Fibroblast of the aortic adventitia (primary cell): Measurements from ENCODE around the gene TRDN. TPM values are rescaled to one million over a fixed set of nuclear protein-coding genes. Genes with fewer than 3 reads are reported as not detected.
"Not testable (repeated sequence)": the region's sequence is repeated elsewhere in the genome, so short reads cannot be mapped to it uniquely, and the experiment has no call there.

Experiments used
- DNase-seq: peaks from one replicate; pipeline ENCODE4 v3.0.0-alpha.2; 2010; ENCODE audit warnings: low read depth
- H3K4me3 ChIP-seq: 2 replicates; pipeline ENCODE4 v1.5.1; 2011; ENCODE audit warnings: low read depth, mild to moderate bottlenecking, control low read depth, low read length, moderate library complexity
- total RNA-seq: library from RNA; depleted of rRNA; stranded (reverse); fragments of >200 nt; gene quantifications from 2 replicates; pipeline ENCODE4 v1.2.3, GENCODE V29; 2012; ENCODE audit warnings: low replicate concordance
- TF ChIP-seq, protein P1 (sequence below): IDR thresholded peaks from 2 replicates; pipeline ENCODE4 v1.5.1; 2011; ENCODE audit warnings: mild to moderate bottlenecking, low read length, control low read depth, inconsistent platforms; ENCODE audit not compliant: insufficient read depth

Gene TRDN
- total RNA-seq, 1 donor, result under 0.01 TPM

DNA sequence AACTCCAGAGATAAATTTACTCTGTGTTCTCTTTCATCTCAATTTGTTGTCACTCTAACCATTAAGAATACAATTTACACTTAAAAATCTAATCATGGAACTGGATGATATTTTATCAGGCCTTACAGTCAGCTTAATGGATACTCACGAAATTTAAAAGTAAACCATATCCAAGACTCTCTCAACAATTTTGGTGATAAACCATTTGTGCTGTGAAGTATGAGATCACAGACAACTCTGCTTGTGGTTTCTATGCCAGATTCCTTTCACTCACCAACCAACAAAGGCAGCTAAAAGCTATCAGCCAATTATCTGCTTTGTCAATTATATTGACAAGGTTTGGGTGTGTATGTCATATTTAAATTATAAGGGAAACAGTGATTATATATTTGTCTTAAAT is 155.8 kb downstream of the TRDN start:
- no peak for DNase-seq
- no peak overlapping the region for H3K4me3 ChIP-seq
- TF ChIP-seq, protein P1, sequence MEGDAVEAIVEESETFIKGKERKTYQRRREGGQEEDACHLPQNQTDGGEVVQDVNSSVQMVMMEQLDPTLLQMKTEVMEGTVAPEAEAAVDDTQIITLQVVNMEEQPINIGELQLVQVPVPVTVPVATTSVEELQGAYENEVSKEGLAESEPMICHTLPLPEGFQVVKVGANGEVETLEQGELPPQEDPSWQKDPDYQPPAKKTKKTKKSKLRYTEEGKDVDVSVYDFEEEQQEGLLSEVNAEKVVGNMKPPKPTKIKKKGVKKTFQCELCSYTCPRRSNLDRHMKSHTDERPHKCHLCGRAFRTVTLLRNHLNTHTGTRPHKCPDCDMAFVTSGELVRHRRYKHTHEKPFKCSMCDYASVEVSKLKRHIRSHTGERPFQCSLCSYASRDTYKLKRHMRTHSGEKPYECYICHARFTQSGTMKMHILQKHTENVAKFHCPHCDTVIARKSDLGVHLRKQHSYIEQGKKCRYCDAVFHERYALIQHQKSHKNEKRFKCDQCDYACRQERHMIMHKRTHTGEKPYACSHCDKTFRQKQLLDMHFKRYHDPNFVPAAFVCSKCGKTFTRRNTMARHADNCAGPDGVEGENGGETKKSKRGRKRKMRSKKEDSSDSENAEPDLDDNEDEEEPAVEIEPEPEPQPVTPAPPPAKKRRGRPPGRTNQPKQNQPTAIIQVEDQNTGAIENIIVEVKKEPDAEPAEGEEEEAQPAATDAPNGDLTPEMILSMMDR, result no peak

DNA sequence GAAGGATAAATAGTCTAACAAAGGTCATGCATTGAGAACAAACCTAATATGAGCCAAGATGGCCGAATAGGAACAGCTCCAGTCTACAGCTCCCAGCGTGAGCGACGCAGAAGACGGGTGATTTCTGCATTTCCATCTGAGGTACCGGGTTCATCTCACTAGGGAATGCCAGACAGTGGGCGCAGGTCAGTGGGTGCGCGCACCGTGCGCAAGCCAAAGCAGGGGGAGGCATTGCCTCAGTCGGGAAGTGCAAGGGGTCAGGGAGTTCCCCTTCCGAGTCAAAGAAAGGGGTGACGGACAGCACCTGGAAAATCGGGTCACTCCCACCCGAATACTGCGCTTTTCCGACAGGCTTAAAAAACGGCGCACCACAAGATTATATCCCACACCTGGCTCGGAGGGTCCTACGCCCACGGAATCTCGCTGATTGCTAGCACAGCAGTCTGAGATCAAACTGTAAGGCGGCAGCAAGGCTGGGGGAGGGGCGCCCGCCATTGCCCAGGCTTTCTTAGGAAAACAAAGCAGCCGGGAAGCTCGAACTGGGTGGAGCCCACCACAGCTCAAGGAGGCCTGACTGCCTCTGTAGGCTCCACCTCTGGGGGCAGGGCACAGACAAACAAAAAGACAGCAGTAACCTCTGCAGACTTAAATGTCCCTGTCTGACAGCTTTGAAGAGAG is 164.6 kb downstream of the TRDN start:
- DNase-seq, H3K4me3 ChIP-seq: not testable (repeated sequence)

DNA sequence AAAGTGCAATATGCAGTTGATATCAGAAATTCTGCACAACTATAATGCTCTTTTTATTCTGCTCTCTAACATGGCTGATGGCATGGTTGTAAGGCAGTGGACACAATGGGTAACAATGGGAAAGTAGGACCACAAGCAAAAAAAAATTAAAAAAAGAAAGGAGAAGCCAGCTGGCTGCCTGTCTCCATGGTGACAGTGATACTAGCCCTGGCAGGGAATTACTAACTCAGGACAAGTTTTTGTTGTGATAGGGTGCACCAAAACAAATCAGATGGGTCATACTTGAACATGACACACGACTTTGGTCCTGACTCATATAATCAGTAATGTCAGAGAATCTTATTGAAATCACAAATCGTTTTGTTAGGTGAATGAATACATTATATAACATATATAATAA is 169.4 kb downstream of the TRDN start:
- H3K4me3 ChIP-seq, result no peak overlapping the region
- TF ChIP-seq, protein P1, result no peak
- DNase-seq, result no peak

DNA sequence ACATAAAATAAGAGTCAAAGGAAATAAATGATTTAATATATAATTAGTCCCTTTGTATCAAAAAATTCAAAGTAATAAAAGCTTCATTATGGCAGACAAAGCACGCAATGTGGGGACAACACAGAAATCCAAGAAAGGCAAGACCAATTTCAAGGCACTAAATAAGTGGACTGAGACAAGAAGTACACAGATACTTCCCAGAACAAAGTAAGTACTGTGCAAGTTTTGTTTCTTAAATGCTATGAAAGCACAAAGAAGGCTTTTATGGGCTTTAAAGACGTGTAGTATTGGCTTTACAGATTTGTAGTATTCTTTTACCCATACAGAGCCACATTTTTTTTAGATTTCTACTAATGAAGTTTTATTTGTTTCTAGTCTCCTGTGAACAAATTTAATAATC is 174.6 kb downstream of the TRDN start:
- no peak for DNase-seq
- no peak overlapping the region for H3K4me3 ChIP-seq
- TF ChIP-seq, protein P1, result no peak

DNA sequence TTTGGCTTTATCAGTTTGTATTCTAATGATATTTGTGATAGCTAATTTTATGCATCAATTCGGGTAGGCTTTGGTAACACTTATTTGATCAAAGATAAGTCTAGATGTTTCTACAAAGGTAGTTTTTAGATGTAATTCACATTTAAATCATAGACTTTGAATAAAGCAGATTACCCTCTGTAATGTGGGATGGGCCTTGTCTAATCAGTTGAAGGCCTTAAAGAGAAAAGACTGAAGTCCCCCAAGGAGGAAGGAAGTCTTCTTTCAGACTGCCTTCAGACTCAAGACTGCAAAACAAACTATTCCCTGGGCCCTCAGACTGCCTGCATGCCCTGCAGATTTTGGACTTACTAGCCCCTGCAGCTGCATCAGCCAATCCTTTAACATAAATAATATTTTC is 178.5 kb downstream of the TRDN start:
- TF ChIP-seq, protein P1, result no peak
- H3K4me3 ChIP-seq, result no peak overlapping the region
- no peak for DNase-seq

DNA sequence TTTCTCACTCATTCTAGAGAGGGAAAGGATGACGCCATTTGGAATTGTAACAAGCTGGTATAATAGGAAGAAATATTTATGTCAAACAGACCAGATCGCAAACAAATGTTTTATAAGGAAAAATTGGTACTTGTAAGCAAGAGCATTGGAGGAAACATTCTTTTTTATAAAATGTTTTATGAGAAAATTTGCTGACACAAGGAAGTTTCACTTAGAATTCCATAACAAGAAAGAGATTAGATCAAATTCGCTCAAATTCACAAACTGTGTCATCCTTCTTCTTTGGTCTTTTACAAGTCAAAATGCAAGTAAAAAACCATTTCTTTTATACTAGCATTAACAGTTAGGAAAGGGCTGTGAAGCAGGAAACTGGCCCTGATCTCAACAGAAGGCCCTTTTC is 179.9 kb downstream of the TRDN start:
- DNase-seq, result no peak
- H3K4me3 ChIP-seq, result no peak overlapping the region
- TF ChIP-seq, protein P1, result no peak

DNA sequence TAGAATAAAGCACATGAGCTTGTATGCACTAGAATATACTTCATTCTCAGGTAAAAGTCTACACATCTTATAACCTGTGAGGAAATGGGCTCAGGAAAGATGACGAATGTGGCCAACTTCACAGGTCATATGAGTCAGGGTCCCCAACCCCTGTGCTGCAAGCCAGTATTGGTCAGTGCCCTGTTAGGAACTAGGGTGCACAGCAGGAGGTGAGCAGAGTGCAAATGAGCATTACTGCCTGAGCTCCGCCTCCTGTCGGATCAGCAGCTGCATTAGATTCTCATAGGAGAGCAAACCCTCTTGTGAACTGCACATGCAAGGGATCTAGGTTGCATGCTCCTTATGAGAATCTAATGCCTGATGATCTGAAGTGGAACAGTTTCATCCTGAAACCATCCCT is 182.3 kb downstream of the TRDN start:
- no peak overlapping the region for H3K4me3 ChIP-seq
- TF ChIP-seq, protein P1, result no peak
- DNase-seq, result no peak

DNA sequence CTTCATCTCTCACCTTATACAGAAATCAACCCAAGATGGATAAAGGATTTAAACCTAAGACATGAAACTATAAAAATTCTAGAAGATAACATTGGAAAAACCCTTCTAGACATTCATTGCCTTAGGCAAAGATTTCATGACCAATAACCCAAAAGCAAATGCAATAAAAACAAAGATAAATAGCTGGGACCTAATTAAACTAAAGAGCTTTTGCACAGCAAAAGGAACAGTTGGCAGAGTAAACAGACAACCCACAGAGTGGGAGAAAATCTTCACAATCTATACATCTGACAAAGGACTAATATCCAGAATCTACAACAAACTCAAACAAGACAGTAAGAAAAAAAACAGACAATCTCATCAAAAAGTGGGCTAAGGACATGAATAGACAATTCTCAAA is 183.7 kb downstream of the TRDN start:
- not testable (repeated sequence) for DNase-seq, H3K4me3 ChIP-seq
